COLO668 (cell line): Measurements from ENCODE around the gene PUS1.
"Not testable (repeated sequence)": the region's sequence is repeated elsewhere in the genome, so short reads cannot be mapped to it uniquely, and the experiment has no call there.

ENCODE experiments used
- DNase-seq: peaks from one replicate; lab custom pipeline; 2025; ENCODE audit not compliant: unreplicated experiment; lab: John Stamatoyannopoulos, UW

PUS1 gene

DNA sequence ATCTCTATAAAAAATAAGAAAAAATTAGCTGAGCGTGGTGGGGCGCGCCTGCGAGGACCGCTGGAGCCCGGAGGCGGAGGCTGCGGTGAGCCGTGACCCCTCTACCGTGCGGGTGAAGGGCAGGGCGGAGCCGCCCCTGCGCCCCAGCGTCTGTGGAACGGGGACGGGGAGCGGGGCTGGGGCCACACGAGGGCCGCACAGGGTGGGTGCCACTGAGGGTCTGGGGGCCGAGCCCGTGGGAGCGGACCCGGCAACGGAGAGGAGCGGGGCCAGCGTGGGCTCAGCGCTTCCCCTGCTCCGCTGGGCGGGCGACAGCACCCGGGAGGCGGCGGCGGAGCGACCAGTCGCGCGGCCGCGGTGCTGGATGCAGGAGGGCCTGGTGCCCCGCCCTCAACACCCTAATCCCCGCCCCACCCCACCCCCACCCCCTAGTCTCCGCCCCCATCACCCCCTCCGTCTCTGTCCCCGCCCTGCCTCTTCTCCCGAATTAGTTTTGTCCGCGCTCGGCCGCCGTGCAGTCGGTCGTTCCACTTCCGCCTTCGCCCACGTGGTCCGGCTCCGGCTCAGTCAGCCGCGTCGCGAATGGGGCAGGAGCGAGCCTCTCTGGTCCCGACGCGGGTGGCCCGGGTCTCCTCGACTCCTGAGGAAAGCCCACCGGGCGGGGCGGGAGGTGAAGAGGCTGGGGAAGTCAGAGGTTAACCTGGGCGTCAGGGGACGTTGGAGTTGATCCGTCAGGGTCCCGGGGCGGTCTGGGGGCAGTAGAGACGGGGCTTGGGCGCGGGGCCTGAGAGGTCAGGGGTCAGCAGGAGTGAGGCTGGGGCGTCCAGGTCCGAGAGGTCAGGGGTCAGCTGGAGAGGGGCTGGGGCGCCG lies at the start of gene PUS1:
TSS of gene PUS1 (plus strand) at position 566 of the 870 bp plus-strand sequence. CDS start 447 bp downstream, outside the sequence.
- peak; percentile 91 for DNase-seq

DNA sequence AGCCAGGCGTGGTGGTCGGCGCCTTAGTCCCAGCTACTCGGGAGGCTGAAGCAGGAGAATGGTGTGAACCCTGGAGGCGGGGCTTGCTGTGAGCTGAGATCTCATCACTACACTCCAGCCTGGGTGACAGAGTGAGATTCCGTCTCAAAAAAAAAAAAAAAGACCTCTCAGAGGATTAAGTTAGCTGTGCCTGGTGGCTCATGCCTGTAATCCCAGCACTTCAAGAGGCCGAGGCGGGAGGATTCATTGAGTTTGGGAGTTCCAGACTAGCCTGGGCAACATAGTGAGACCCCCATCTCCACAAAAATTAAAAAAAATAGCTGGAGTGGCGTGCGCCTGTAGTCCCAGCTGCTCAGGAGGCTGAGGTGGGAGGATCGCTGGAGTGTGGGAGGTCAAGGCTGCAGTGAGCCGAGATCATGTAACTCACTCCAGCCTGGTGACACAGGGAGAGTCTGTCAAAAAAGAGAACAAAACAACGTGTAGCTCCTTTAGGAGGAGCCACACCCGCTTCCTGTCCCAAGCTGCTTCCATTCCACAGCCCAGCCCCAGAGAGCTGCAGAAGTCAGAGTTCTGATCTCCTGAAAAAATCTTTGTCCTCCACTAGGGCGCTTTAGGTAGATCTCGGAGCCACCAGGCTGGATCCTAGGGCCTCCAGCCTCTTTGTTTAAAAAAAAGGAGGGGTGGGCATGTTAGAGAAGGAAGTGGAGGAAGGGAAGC lies 46.1 kb upstream of the PUS1 start:
- DNase-seq = no peak

- no peak for DNase-seq
Measured at GRCh38 chr12:131883521-131883900, 45.6 kb upstream of the PUS1 start.

DNA sequence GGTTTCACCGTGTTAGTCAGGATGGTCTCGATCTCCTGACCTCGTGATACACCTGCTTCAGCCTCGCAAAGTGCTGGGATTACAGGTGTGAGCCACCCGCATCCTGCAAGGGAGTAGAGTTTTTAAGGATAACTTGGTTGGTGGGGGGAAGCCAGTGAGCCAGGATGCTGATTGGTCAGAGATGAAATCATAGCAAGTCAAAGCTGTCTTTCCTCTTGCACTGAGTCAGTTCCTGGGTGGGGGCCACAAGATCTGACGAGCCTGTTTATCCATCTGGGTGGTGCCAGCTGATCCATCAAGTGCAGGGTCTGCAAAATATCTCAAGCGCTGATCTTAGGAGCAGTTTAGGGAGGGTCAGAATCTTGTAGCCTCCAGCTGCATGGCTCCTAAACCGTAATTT lies 44.0 kb upstream of the PUS1 start:
- DNase-seq = not testable (repeated sequence)

- no peak for DNase-seq
Measured at GRCh38 chr12:131885543-131886057, 43.5 kb upstream of the PUS1 start.

DNA sequence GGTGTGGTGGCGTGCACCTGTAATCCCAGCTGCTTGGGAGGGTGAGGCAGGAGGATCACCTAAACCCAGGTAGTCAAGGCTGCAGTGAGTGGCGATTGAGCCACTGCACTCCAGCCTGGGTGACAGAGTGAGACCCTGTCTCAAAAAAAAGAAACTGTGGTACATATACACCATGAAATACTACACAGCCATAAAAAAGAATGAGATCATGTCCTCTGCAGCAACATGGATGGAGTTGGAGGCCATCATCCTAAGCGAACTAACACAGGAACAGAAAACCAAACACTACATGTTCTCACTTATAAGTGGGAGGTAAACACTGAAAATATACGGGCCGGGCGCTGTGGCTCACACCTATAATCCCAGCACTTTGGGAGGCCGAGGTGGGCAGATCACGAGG lies 37.4 kb upstream of the PUS1 start:
- not testable (repeated sequence) for DNase-seq

- DNase-seq = no peak
Measured at GRCh38 chr12:131892711-131893604, 36.1 kb upstream of the PUS1 start.

- no peak for DNase-seq
Measured at GRCh38 chr12:131893605-131894312, 35.3 kb upstream of the PUS1 start.

DNA sequence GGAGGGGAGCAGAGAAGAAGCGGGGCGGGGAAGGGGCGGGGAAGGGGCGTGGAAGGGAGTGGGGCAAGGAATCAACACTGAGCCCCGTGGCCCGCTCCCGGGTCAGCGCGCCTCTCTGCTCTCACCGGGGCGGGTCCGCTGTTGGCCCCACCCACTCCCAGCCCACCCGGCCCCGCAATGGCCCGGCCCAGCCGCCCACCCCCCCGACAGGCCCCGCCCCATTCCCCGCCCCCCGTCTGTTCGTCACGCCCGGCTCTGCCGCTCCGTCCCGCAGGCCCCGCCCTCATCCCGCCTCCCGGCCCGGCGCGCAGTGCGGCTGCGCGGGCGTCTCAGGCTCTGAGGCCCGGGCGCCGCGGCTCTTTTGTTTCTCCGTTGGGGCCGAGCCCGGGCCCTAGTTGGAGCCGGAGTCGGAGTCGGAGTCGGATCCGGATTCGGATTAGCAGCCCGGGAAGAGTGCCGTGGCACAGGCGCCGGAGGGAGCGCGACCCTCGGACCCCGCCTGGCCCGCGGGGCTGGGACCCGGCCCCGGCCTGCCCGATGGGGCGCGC lies 34.7 kb upstream of the PUS1 start, which contains the start of gene ULK1:
TSS of gene ULK1 (plus strand) at position 310 of the 548 bp plus-strand sequence. CDS start 380 bp downstream, outside the sequence.
- peak; percentile 87 for DNase-seq

GRCh38 chr12:131894981-131895639 lies 34.0 kb upstream of the PUS1 start:
- peak; percentile 19 for DNase-seq

GRCh38 chr12:131895640-131896079 lies 33.4 kb upstream of the PUS1 start:
- DNase-seq = no peak

DNA sequence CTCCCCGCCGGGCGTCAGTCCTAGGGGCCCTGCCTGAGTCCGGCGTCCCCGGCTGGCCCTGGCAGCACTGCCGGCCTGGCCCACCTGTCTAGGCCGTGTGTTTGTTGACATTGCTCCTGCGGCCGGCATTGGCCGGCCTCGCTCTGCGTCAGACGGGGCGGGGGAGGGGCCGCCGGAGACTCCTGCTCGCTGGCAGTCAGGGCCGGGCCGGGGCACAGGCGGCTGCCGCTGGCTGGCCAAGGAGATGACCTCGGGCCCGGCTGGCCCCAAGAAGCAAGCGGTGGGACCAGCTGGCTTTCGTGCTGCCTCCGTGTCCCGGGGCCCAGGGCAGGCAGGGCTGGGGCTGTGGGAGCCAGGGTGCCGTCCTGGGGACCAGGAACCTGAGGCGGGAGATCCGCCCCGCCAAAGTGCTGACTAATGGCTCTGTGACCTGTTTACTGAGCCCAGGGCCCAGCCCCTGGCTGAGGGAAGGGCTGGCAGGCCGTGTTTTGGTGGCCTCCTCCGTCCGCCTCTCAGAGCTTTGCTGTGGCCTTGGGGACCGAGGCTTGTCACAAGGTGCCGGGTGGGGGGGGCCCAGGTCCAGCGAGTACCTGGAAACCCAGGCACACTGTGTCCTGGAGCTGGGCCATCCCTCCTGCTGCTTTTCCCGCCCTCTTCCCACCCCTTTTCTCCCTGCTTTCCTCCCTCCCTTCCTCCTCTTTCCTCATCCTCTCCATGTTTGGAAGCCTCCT lies 32.8 kb upstream of the PUS1 start:
- peak; percentile 91 for DNase-seq

GRCh38 chr12:131896811-131897270 lies 32.2 kb upstream of the PUS1 start:
- DNase-seq = peak; percentile 32

DNA sequence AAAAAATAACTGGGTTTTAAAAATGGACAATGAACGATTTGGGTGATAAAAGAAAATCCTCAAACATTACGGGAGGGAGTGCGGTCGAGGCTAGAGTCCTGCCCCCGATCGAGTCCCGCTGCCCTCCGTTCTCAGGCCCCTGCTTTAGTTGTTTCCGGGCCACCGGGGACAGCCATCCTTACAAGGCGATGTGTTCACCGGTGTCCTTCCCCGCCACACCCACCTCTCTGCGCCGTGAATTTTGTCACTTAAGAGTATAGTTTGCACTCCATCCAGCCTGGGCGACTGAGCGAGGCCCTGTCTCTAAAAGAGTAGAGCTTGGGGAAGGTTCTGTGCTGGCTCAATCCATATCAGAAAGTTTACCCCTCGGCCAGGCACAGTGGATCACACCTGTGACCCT lies 31.8 kb upstream of the PUS1 start:
- no peak for DNase-seq

GRCh38 chr12:131897875-131898274 lies 31.2 kb upstream of the PUS1 start:
- DNase-seq = no peak

DNA sequence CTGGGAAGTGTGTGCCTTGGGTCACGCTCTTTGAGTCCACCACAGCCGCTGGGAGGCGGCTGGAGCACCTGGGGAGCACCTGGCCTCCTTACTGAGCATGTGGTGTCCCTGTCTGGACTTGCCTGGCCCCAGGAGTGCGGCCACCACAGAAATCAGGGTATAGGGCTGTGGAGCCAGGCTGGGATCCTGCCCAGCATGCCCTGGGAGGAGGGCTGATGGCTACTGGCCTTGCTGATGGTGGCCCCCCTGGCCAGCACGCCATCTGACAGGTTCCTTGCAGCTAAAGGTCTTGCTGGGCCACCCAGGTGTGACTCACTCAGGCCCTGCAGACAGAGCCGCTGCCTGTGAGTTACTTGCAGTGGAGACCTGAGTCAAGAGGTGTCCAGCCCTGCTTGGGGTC lies 28.7 kb upstream of the PUS1 start:
- DNase-seq = peak; percentile 32

- no peak for DNase-seq
Measured at GRCh38 chr12:131901431-131902331, 27.4 kb upstream of the PUS1 start.
